Stimulated activated CD4-positive, alpha-beta T cell treated with anti-CD3 and anti-CD28 coated beads, Interleukin-12 subunit alpha, Interleukin-12 subunit beta, amount 100 ng/mL, for 4 hours (primary cell): ENCODE results near the gene PTGIS.
"Not testable (repeated sequence)": the region's sequence is repeated elsewhere in the genome, so short reads cannot be mapped to it uniquely, and the experiment has no call there.

ENCODE experiments used
- DNase-seq: peaks from one replicate; pipeline ENCODE4 v3.0.0-alpha.2; 2020

PTGIS gene

GRCh38 chr20:49575551-49576060 is 7.7 kb upstream of the PTGIS start:
- DNase-seq: no peak

- no peak for DNase-seq
These were observed 6.0 kb upstream of the PTGIS start for GRCh38 chr20:49573900-49574416.

- DNase-seq: no peak
These were observed 4.9 kb upstream of the PTGIS start for GRCh38 chr20:49572857-49573256.

GRCh38 chr20:49571553-49571835 is 3.6 kb upstream of the PTGIS start:
- no peak for DNase-seq

- DNase-seq: no peak
These were observed 3.1 kb upstream of the PTGIS start for GRCh38 chr20:49570828-49571552.

GRCh38 chr20:49570161-49570827 is 2.4 kb upstream of the PTGIS start:
- no peak for DNase-seq

GRCh38 chr20:49569411-49570115 is 1.6 kb upstream of the PTGIS start:
- no peak for DNase-seq

GRCh38 chr20:49568278-49569151 is 578 bp upstream of the PTGIS start:
- no peak for DNase-seq

GRCh38 chr20:49566401-49567364 is 1.3 kb downstream of the PTGIS start:
- DNase-seq: no peak

GRCh38 chr20:49564991-49565390 is 2.9 kb downstream of the PTGIS start:
- DNase-seq: not testable (repeated sequence)

GRCh38 chr20:49563015-49563980 is 4.6 kb downstream of the PTGIS start:
- DNase-seq: no peak

GRCh38 chr20:49562311-49563014 is 5.5 kb downstream of the PTGIS start:
- DNase-seq: no peak

GRCh38 chr20:49561806-49562205 is 6.1 kb downstream of the PTGIS start:
- no peak for DNase-seq

- DNase-seq: no peak
These were observed 6.7 kb downstream of the PTGIS start for GRCh38 chr20:49561256-49561655.

GRCh38 chr20:49560646-49561045 is 7.3 kb downstream of the PTGIS start:
- DNase-seq: no peak

- DNase-seq: no peak
These were observed 7.8 kb downstream of the PTGIS start for GRCh38 chr20:49560186-49560585.

- no peak for DNase-seq
These were observed 8.4 kb downstream of the PTGIS start for GRCh38 chr20:49559411-49560081.

GRCh38 chr20:49558826-49559225 is 9.1 kb downstream of the PTGIS start:
- no peak for DNase-seq

GRCh38 chr20:49557449-49557848 is 10.5 kb downstream of the PTGIS start:
- DNase-seq: no peak
